ENCODE measurements around the gene MAP2K6. TPM values are rescaled to one million over a fixed set of nuclear protein-coding genes. Genes with fewer than 3 reads are reported as not detected.

Gene MAP2K6
- total and polyA plus RNA-seq, 7 donors: 1.6 to 51.4 (median 9.7) TPM

DNA sequence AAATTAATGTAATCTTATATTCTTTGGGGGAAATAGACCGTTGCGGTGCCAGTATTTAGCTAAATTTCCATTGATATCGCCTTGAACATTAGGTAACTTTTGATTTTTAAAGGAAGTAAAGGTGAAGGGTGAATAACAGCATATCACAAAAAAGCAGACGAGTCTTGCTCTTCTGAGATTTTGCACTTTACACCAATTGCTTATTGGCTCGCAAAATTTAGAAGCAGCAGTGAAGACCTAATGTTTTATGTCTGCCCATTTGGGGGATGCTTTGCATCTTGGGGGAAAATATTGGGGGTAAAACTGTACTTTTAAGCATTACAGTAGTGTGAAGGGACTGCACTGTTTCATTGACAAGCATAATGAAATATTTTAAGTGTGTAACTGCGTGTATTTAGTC lies 934 bp downstream of the MAP2K6 start:
- intact Hi-C loops (cut with DNase I): no loop called here
- no peak for DNase-seq
- no peak for TF ChIP-seq POLR2AphosphoS5 (IDR thresholded peaks at IDR 0.05)
- TF ChIP-seq, protein P1, sequence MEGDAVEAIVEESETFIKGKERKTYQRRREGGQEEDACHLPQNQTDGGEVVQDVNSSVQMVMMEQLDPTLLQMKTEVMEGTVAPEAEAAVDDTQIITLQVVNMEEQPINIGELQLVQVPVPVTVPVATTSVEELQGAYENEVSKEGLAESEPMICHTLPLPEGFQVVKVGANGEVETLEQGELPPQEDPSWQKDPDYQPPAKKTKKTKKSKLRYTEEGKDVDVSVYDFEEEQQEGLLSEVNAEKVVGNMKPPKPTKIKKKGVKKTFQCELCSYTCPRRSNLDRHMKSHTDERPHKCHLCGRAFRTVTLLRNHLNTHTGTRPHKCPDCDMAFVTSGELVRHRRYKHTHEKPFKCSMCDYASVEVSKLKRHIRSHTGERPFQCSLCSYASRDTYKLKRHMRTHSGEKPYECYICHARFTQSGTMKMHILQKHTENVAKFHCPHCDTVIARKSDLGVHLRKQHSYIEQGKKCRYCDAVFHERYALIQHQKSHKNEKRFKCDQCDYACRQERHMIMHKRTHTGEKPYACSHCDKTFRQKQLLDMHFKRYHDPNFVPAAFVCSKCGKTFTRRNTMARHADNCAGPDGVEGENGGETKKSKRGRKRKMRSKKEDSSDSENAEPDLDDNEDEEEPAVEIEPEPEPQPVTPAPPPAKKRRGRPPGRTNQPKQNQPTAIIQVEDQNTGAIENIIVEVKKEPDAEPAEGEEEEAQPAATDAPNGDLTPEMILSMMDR (IDR thresholded peaks at IDR 0.05): no peak
- no peak for TF ChIP-seq POLR2A (IDR thresholded peaks at IDR 0.05)
- TF ChIP-seq EP300 (IDR thresholded peaks at IDR 0.05): no peak
- Histone ChIP-seq H3K4me3 (peak overlapping the region; percentile 37 to 58 (median 51)), H3K36me3 (no peaks in the 10 kb centered on the region), H3K9me3 (no peaks in the 10 kb centered on the region), H3K27ac (peak overlapping the region in 3 of 4 donors; percentile 64 to 71 (median 65)), H3K27me3 (no peaks in the 10 kb centered on the region), H3K4me1 (peaks cover 0 to 34% (median 29%) of the 10 kb centered on the region in 4 donors)
- 2 to 9% methylated on average over 6 of the region's 6 CpGs for WGBS, 2 donors

DNA sequence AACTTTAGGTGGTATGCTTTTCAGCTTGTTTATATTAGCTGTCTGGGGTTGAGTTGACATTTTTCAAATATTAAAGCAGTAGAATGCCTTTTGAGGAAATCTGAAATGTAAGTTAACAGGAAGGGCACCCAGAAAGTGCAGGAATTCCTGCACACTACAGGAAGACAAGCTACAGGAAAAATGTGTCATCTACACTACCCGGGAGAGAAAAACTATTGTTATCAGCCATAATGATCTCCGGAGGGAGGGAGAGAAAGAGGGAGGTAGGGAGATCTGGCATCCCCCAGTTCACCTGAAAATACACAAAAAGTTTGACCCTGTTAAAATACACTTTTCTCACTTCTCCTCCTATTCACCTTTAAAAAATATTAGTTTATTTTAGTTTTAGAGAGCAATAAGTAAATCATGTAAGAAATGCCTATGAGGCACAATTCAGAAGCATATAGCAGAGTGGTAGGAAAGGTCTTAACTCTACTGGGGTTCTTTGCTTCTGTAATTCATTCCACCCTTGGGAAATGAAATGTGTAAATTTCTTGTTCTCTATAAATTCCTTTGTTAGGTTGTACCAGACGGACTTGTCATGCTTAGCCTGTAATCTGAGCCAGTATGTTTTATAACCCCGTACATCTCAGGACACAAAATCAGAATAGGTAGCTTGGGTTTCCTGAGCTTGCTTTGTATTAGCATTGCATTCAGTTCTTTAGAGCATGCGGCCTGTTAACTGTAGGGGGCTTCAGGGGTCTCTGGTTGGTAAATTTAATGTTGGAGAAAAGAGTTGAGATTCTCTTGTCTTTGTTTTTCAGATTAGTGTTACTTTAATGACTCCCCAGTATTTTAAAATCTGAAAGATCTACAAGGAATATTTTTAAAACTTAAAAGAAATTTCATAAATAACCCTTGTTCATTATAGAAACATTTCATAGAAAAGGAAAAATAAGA lies 3.3 kb downstream of the MAP2K6 start:
- Histone ChIP-seq H3K4me1 (peaks cover 0 to 34% (median 29%) of the 10 kb centered on the region in 4 donors), H3K36me3 (no peaks in the 10 kb centered on the region), H3K9me3 (no peaks in the 10 kb centered on the region), H3K27me3 (no peaks in the 10 kb centered on the region), H3K27ac (peak overlapping the region in 2 of 4 donors; percentile 9), H3K4me3 (no peak overlapping the region)
- WGBS, 2 donors: 20 to 56% methylated on average over 5 of the region's 5 CpGs
- intact Hi-C loops (cut with DNase I): no loop called here
- DNase-seq: no peak
- TF ChIP-seq POLR2AphosphoS5 (IDR thresholded peaks at IDR 0.05) (no peak), EP300 (IDR thresholded peaks at IDR 0.05) (no peak)
- TF ChIP-seq, protein P1 (IDR thresholded peaks at IDR 0.05): peak in 1 of 4 experiments; percentile 5

DNA sequence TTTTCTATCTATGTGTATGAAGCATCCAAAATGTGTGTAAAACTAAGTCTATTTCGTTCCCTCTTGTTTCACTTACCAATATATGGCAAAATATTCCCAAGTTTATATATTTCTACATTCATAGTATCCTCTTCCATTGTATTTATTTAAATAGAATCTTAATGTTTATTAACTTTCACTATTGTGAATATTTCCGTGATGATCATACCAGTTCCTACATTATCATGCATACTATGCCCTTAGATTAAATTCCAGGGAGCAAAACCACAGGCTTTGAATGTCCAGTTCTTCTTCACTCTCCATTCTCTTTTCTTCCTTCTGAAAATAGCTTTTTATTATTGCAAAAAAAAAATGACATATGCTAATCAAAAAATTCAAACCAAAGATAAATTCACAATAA lies 4.0 kb downstream of the MAP2K6 start:
- DNase-seq: no peak
- H3K4me3 ChIP-seq: no peak overlapping the region
- WGBS, 2 donors: 77 to 80% methylated on average over 2 of the region's 2 CpGs
- no peaks in the 10 kb centered on the region for H3K9me3 ChIP-seq
- no peak overlapping the region for H3K27ac ChIP-seq
- peaks cover 0 to 34% (median 29%) of the 10 kb centered on the region in 4 donors for H3K4me1 ChIP-seq
- no peaks in the 10 kb centered on the region for H3K27me3 ChIP-seq
- no peaks in the 10 kb centered on the region for H3K36me3 ChIP-seq
- intact Hi-C loops (cut with DNase I): no loop called here
- TF ChIP-seq POLR2A (IDR thresholded peaks at IDR 0.05) (no peak), POLR2AphosphoS5 (IDR thresholded peaks at IDR 0.05) (no peak), EP300 (IDR thresholded peaks at IDR 0.05) (no peak)
- TF ChIP-seq, protein P1 (IDR thresholded peaks at IDR 0.05): no peak

DNA sequence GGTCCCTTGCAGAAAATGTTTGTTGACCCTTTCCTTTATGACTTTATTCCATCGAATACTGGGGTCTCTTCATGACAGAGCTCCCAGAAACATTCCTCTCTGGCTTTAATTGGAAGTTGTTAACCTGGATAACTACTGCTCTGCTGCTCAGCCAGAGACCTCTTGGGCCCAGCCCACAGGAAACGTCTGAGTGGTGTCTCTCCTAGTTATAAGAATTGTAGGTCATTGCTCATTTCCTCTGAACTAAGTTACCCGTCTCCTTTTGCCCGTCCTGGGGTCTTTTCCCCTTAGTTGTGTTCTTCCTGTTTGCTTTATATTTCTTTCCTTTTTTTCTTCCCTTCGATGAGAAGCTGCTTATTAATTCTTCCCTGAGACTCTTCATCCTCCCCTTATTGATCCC lies 9.0 kb downstream of the MAP2K6 start:
- no peak overlapping the region for H3K4me3 ChIP-seq
- H3K4me1 ChIP-seq: peaks cover 0 to under 1% (median 0%) of the 10 kb centered on the region in 4 donors
- no peak overlapping the region for H3K27ac ChIP-seq
- no peak for DNase-seq
- intact Hi-C loops (cut with DNase I): no loop called here
- no peaks in the 10 kb centered on the region for H3K36me3 ChIP-seq
- 36 to 74% methylated on average over 5 of the region's 5 CpGs for WGBS, 2 donors
- TF ChIP-seq POLR2AphosphoS5 (IDR thresholded peaks at IDR 0.05) (no peak), EP300 (IDR thresholded peaks at IDR 0.05) (no peak), POLR2A (IDR thresholded peaks at IDR 0.05) (no peak)
- TF ChIP-seq, protein P1 (IDR thresholded peaks at IDR 0.05): no peak
- no peaks in the 10 kb centered on the region for H3K27me3 ChIP-seq
- H3K9me3 ChIP-seq: no peaks in the 10 kb centered on the region
